ENCODE measurements around the gene IMPA2.

Gene IMPA2

DNA sequence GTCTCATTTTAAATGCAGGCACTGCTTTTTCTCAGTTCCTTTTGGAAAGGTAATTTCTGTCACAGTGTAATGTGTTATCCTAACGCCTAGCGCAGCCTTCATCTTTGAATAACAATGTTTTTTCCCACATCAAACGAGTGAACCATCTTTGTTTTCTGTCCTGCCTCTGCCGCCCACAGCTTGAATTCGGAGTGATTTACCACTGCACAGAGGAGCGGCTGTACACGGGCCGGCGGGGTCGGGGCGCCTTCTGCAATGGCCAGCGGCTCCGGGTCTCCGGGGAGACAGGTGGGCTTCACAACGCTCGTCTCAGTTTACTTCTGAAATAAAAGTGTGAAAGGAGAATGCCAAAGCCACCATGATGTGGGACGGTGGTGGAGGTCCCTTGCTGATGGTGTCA, 32.8 kb downstream of the IMPA2 start:
- TF ChIP-seq MAX (IDR thresholded peaks at IDR 0.05; ENCODE audit: low read depth, low read length) (no peak), MYC (IDR thresholded peaks at IDR 0.05; ENCODE audit: low read depth, low read length) (no peak), POLR2A (IDR thresholded peaks at IDR 0.05; ENCODE audit: extremely low read depth, insufficient read length) (no peak), CTCF (IDR thresholded peaks at IDR 0.05; ENCODE audit: low read depth, low read length) (no peak)
- no peak overlapping the region for H3K4me3 ChIP-seq (ENCODE audit: low read depth, low read length)
- DNase-seq (ENCODE audit: low read depth), result no peak

GRCh38 chr18:12014521-12015415, 33.5 kb downstream of the IMPA2 start:
- no peak for DNase-seq (ENCODE audit: low read depth)
- no peak overlapping the region for H3K4me3 ChIP-seq (ENCODE audit: low read depth, low read length)
- TF ChIP-seq CTCF (IDR thresholded peaks at IDR 0.05; ENCODE audit: low read depth, low read length) (no peak), MAX (IDR thresholded peaks at IDR 0.05; ENCODE audit: low read depth, low read length) (no peak), MYC (IDR thresholded peaks at IDR 0.05; ENCODE audit: low read depth, low read length) (no peak), POLR2A (IDR thresholded peaks at IDR 0.05; ENCODE audit: extremely low read depth, insufficient read length) (no peak)

DNA sequence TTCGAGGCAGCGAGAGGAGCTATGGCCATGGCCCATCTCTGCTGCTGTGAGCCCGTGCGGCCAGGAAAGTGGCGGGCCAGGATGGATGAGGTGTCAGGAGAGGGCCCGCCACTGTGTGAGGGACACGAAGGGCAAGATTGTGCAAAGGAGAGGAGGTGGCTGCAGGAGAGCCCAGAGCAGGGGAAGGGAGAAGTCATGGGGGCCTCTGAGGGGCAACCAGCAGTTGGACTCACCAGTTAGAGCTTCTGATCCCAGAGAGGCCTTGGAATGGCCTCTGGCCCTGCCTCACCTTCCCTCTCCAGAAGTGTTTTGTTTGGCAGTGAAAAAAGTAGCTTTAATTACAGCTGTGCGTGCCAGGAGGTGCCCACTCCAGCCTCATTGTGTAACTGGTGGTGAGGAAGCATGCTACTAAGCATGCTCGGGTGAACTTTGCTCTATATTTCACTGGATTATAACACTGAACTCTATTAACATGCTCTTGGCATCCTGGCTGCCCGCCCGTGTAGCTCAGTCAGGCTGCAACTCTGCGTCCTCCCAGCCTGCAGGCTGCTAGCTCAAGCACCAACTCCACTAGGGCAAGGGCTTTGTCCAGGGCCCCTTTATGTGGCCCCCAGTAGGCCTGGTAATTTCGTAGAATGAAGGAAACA, 34.2 kb downstream of the IMPA2 start:
- no peak overlapping the region for H3K4me3 ChIP-seq (ENCODE audit: low read depth, low read length)
- no peak for TF ChIP-seq MYC (IDR thresholded peaks at IDR 0.05; ENCODE audit: low read depth, low read length)
- TF ChIP-seq POLR2A (IDR thresholded peaks at IDR 0.05; ENCODE audit: extremely low read depth, insufficient read length), result no peak
- no peak for TF ChIP-seq CTCF (IDR thresholded peaks at IDR 0.05; ENCODE audit: low read depth, low read length)
- no peak for TF ChIP-seq MAX (IDR thresholded peaks at IDR 0.05; ENCODE audit: low read depth, low read length)
- no peak for DNase-seq (ENCODE audit: low read depth)

DNA sequence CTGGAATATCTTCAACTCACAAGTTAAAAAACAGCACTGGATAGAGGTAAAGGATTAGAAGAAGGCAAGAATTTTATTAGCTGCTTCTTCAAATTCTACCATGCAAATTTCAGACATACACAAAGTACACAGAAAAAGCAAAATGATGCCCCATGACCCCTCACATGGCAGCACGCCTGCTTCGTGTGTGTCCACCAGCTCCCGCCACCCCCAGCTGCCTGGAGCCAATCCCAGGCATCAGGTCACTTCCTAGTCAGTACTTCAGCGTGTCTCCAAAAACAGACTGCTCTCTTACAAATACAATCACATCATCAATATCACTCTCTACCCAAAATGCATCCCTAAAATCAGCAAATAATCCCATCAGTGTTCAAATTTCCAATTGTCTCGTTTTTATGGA, 35.8 kb downstream of the IMPA2 start:
- H3K4me3 ChIP-seq (ENCODE audit: low read depth, low read length), result no peak overlapping the region
- no peak for TF ChIP-seq CTCF (IDR thresholded peaks at IDR 0.05; ENCODE audit: low read depth, low read length)
- TF ChIP-seq POLR2A (IDR thresholded peaks at IDR 0.05; ENCODE audit: extremely low read depth, insufficient read length), result no peak
- no peak for TF ChIP-seq MAX (IDR thresholded peaks at IDR 0.05; ENCODE audit: low read depth, low read length)
- no peak for TF ChIP-seq MYC (IDR thresholded peaks at IDR 0.05; ENCODE audit: low read depth, low read length)
- no peak for DNase-seq (ENCODE audit: low read depth)

- DNase-seq (ENCODE audit: low read depth), result no peak
- no peak for TF ChIP-seq CTCF (IDR thresholded peaks at IDR 0.05; ENCODE audit: low read depth, low read length)
- no peak for TF ChIP-seq MAX (IDR thresholded peaks at IDR 0.05; ENCODE audit: low read depth, low read length)
- TF ChIP-seq POLR2A (IDR thresholded peaks at IDR 0.05; ENCODE audit: extremely low read depth, insufficient read length), result no peak
- no peak for TF ChIP-seq MYC (IDR thresholded peaks at IDR 0.05; ENCODE audit: low read depth, low read length)
These were observed 37.6 kb downstream of the IMPA2 start for GRCh38 chr18:12018861-12019260.

More at GRCh38 chr18:12018861-12019260, 37.6 kb downstream of the IMPA2 start:
- H3K4me3 ChIP-seq (ENCODE audit: low read depth, low read length), result no peak overlapping the region
